H9 (cell line): ENCODE measurements around the gene VPS29. TPM values are rescaled to one million over a fixed set of nuclear protein-coding genes. Genes with fewer than 3 reads are reported as not detected.

ENCODE experiments used
- DNase-seq: peaks from one replicate; pipeline ENCODE4 v3.0.0-alpha.2; 2017
- H2AFZ ChIP-seq: one replicate; pipeline ENCODE4 v1.6.1; 2013; ENCODE audit warnings: mild to moderate bottlenecking, low read length, control low read depth, moderate library complexity
- H2AK5ac ChIP-seq: 2 replicates; pipeline ENCODE4 v1.6.1; 2013; ENCODE audit warnings: low read length, control low read depth, mixed read lengths; ENCODE audit not compliant: insufficient read length
- H2BK120ac ChIP-seq: one replicate; pipeline ENCODE4 v1.6.1; 2013; ENCODE audit warnings: low read depth, mild to moderate bottlenecking, low read length, control low read depth, inconsistent platforms; ENCODE audit not compliant: poor library complexity, severe bottlenecking
- H2BK12ac ChIP-seq: 2 replicates; pipeline ENCODE4 v1.6.1; 2013; ENCODE audit warnings: low read length, control low read depth, mixed read lengths, low read depth; ENCODE audit not compliant: insufficient read length
- H2BK15ac ChIP-seq: 2 replicates; pipeline ENCODE4 v1.6.1; 2013; ENCODE audit warnings: low read depth, low read length, control low read depth
- H2BK20ac ChIP-seq: one replicate; pipeline ENCODE4 v1.6.1; 2013; ENCODE audit warnings: low read depth, mild to moderate bottlenecking, low read length, control low read depth, inconsistent platforms; ENCODE audit not compliant: poor library complexity, severe bottlenecking
- H2BK5ac ChIP-seq: 2 replicates; pipeline ENCODE4 v1.6.1; 2013; ENCODE audit warnings: low read length, control low read depth, mixed read lengths; ENCODE audit not compliant: insufficient read length
- H3K14ac ChIP-seq: 2 replicates; pipeline ENCODE4 v1.6.1; 2013; ENCODE audit warnings: low read length, control low read depth; ENCODE audit not compliant: insufficient read depth
- H3K18ac ChIP-seq: 2 replicates; pipeline ENCODE4 v1.6.1; 2013; ENCODE audit warnings: low read depth, mild to moderate bottlenecking, mixed read lengths, low read length, control low read depth; ENCODE audit not compliant: insufficient read length
- H3K23ac ChIP-seq: 2 replicates; pipeline ENCODE4 v1.6.1; 2013; ENCODE audit warnings: low read length, control low read depth, mixed read lengths, low read depth; ENCODE audit not compliant: insufficient read length
- H3K23me2 ChIP-seq: 2 replicates; pipeline ENCODE4 v1.6.1; 2013; ENCODE audit warnings: low read depth, mild to moderate bottlenecking, mixed read lengths, low read length, control low read depth; ENCODE audit not compliant: insufficient read length, poor library complexity, severe bottlenecking
- H3K27ac ChIP-seq: 2 replicates; pipeline ENCODE4 v1.5.1; 2013; ENCODE audit warnings: low read length, control low read depth, mixed read lengths, low read depth; ENCODE audit not compliant: insufficient read length
- H3K27me3 ChIP-seq: 2 replicates; pipeline ENCODE4 v1.6.1; 2013; ENCODE audit warnings: low read length, control low read depth, inconsistent platforms; ENCODE audit not compliant: insufficient read depth
- H3K4ac ChIP-seq: 2 replicates; pipeline ENCODE4 v1.6.1; 2013; ENCODE audit warnings: low read depth, mild to moderate bottlenecking, control low read depth, inconsistent platforms, low read length, moderate library complexity
- H3K4me1 ChIP-seq: 2 replicates; pipeline ENCODE4 v1.6.1; 2013; ENCODE audit warnings: low read length, control low read depth, inconsistent platforms; ENCODE audit not compliant: insufficient read depth
- H3K4me2 ChIP-seq: 2 replicates; pipeline ENCODE4 v1.6.1; 2013; ENCODE audit warnings: low read length, control low read depth, mixed read lengths; ENCODE audit not compliant: insufficient read length, insufficient read depth
- H3K56ac ChIP-seq: 2 replicates; pipeline ENCODE4 v1.6.1; 2013; ENCODE audit warnings: low read depth, mild to moderate bottlenecking, mixed read lengths, low read length, control low read depth; ENCODE audit not compliant: insufficient read length
- H3K79me1 ChIP-seq: 2 replicates; pipeline ENCODE4 v1.6.1; 2013; ENCODE audit warnings: low read depth, mild to moderate bottlenecking, moderate library complexity, low read length, control low read depth, inconsistent platforms; ENCODE audit not compliant: insufficient read depth, poor library complexity, severe bottlenecking
- H3K79me2 ChIP-seq: 2 replicates; pipeline ENCODE4 v1.6.1; 2013; ENCODE audit warnings: low read length, control low read depth, inconsistent platforms; ENCODE audit not compliant: insufficient read depth
- H3K9ac ChIP-seq: 2 replicates; pipeline ENCODE4 v1.6.1; 2013; ENCODE audit warnings: low read length, control low read depth, mixed read lengths; ENCODE audit not compliant: insufficient read length; ENCODE audit errors: extremely low read depth
- H3K9me3 ChIP-seq: one replicate; pipeline ENCODE4 v1.6.1; 2013; ENCODE audit warnings: low read depth, low read length, inconsistent platforms; ENCODE audit not compliant: control insufficient read depth
- H3T11ph ChIP-seq: one replicate; pipeline ENCODE4 v1.6.1; 2013; ENCODE audit warnings: mild to moderate bottlenecking, low read length, control low read depth, inconsistent platforms
- H4K20me1 ChIP-seq: one replicate; pipeline ENCODE4 v1.6.1; 2013; ENCODE audit not compliant: control insufficient read depth, insufficient read length, insufficient read depth
- H4K5ac ChIP-seq: 2 replicates; pipeline ENCODE4 v1.6.1; 2013; ENCODE audit warnings: low read depth, mild to moderate bottlenecking, mixed read lengths, low read length, control low read depth; ENCODE audit not compliant: insufficient read length
- H4K8ac ChIP-seq: replicated peaks from 2 replicates; pipeline ENCODE4 v1.6.1; 2013; ENCODE audit warnings: low read length, control low read depth, mixed read lengths, low read depth; ENCODE audit not compliant: insufficient read length
- H4K91ac ChIP-seq: 2 replicates; pipeline ENCODE4 v1.6.1; 2013; ENCODE audit warnings: low read depth, mild to moderate bottlenecking, moderate library complexity, mixed read lengths, low read length, control low read depth; ENCODE audit not compliant: insufficient read length
- H3K27ac Mint-ChIP-seq, 3 experiments: 2 replicates in 2 of 3; 3 replicates in 1 of 3; pipeline ENCODE4 v1.8.0; 2020 to 2021; ENCODE audit warnings: mixed read lengths in 3 of 3, mild to moderate bottlenecking in 1 of 3, moderate library complexity in 1 of 3
- H3K27me3 Mint-ChIP-seq: 2 replicates; pipeline ENCODE4 v1.8.0; 2021; ENCODE audit warnings: low read depth, mild to moderate bottlenecking, moderate library complexity, mixed read lengths
- H3K36me3 Mint-ChIP-seq, 3 experiments: 2 replicates in 2 of 3; 3 replicates in 1 of 3; pipeline ENCODE4 v1.8.0; 2020 to 2021; ENCODE audit warnings: low read depth in 3 of 3, mixed read lengths in 3 of 3; ENCODE audit not compliant: insufficient read depth in 1 of 3
- H3K4me1 Mint-ChIP-seq, 2 experiments: 2 replicates each; pipeline ENCODE4 v1.8.0; 2020; ENCODE audit warnings: mixed read lengths in 2 of 2
- H3K4me3 Mint-ChIP-seq, 2 experiments: 2 replicates in 1 of 2; 3 replicates in 1 of 2; pipeline ENCODE4 v1.8.0; 2020 to 2021; ENCODE audit warnings: mild to moderate bottlenecking in 2 of 2, mixed read lengths in 2 of 2, moderate library complexity in 1 of 2
- H3K9me3 Mint-ChIP-seq, 2 experiments: 2 replicates in 1 of 2; 3 replicates in 1 of 2; pipeline ENCODE4 v1.8.0; 2020; ENCODE audit warnings: mild to moderate bottlenecking in 2 of 2, mixed read lengths in 2 of 2, moderate library complexity in 1 of 2
- WGBS: extraction: QIAGEN DNeasy Blood & Tissue Kit; methylation state at CpG from one replicate; pipeline ENCODE4 v1.1.7; 2013; ENCODE audit warnings: missing lambda C conversion rate, low lambda C conversion rate, mixed read lengths; ENCODE audit not compliant: insufficient read length; ENCODE audit errors: extremely low coverage; 5-methylcytosine and 5-hydroxymethylcytosine counted together
- long read RNA-seq: library from polyadenylated mRNA; unstranded; transcript quantifications from one replicate; pipeline ENCODE4 v2.0.0, GENCODE V29; 2020
- total RNA-seq: library from RNA; stranded (reverse); gene quantifications from 2 replicates; pipeline ENCODE4 v1.2.1, GENCODE V29; 2021
- TF ChIP-seq, protein P1 (sequence below): fragments of 200-600 bp; sonication (generic); conservative IDR thresholded peaks from 3 replicates; pipeline ENCODE4 v1.8.0; 2021; ENCODE audit warnings: antibody characterized with exemption, mild to moderate bottlenecking

Gene VPS29
- 77.6 and 81.5 TPM in 2 replicates for total RNA-seq
- long read RNA-seq, transcript VPS29-206 (4 exons, 1,523 nt): major isoform, 111 of 150 reads
- long read RNA-seq, partial matches to known transcripts: 2 of 150 reads
- long read RNA-seq, other reads (novel, unspliced or antisense): 36 of 150 reads

DNA sequence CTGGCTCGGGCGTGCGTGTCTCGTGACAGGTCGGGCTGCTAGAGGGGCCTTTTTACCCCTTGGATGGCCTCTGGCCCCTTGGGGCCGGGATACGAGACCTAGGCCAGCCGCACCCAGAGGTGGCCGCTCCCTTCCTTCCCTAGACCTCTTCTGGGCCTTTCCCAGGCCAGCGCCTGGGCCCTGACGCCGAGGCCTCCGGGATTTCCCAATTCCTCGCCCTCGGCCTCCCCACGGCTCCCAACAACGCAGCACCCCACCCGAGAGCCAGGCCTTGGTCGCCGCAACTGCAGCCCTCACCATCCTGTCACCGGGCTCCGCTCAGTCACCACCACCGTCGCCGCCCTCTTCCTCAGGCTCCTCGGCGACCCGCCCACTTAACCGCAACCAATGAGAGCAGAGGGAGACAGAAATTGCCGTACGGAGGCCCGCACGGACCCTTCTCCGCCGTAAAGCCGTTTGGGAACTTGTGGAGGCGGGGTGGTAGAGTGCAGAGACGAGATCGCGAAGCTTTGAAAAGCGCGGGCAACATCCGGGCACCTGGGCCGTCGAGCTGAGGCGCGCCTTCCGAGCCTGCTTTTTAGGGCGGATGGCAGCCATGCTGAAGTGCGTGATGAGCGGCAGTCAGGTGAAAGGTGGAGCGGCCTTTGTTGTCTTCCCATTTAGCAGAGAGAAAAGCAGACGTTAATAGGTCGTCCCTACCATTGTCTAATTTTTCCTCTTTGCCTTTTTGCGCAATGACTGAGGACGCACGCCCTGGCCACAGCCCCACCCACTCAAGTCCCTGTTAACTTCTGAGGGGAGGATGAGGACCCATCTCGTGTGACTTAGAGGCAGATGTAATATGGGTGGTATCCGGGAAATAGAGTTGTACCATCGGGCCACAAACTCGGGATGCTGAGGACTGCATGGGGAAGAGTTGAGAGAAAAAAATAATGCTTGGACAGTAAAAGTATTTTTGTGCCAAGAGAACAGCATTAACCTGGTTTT is at the start of gene VPS29, which contains the start of gene RAD9B:
VPS29 (minus strand) TSS at position 360 of the 987 bp plus-strand sequence; CDS start at position 300, 60 bp downstream.
RAD9B (plus strand) TSS at position 580 of the 987 bp plus-strand sequence; CDS start at position 587, 7 bp downstream.
- Mint-ChIP-seq H3K27me3 (peaks cover 17% of the 10 kb centered on the region), H3K9me3 (peaks cover 10 to 11% of the 10 kb centered on the region in 2 experiments), H3K4me3 (peak within 1 kb of the TSS; percentile 99), H3K36me3 (peaks cover 8 to 10% (median 10%) of the 10 kb centered on the region in 3 experiments), H3K27ac (peak within 1 kb of the TSS in 2 of 3 experiments; percentile 91 to 97; a peak in 6 of 7 replicates), H3K4me1 (peaks cover 4 to 5% of the 10 kb centered on the region in 2 experiments; a peak in 3 of 4 replicates)
- peaks cover 5% of the 10 kb centered on the region; the same call in 1 of the 2 replicates for H3K27me3 ChIP-seq
- H3T11ph ChIP-seq: no peak within 1 kb of the TSS
- no peak within 1 kb of the TSS for H3K56ac ChIP-seq
- no peak within 1 kb of the TSS for H2BK20ac ChIP-seq
- H4K20me1 ChIP-seq: no peaks in the 10 kb centered on the region
- no peak within 1 kb of the TSS for H2BK12ac ChIP-seq
- no peak within 1 kb of the TSS for H2BK15ac ChIP-seq
- H3K79me2 ChIP-seq: no peaks in the 10 kb centered on the region
- no peak within 1 kb of the TSS for H2BK5ac ChIP-seq
- no peaks in the 10 kb centered on the region for H3K23me2 ChIP-seq
- peak within 1 kb of the TSS; percentile 6 for H4K5ac ChIP-seq
- no peak within 1 kb of the TSS for H4K91ac ChIP-seq
- H3K27ac ChIP-seq: no peak within 1 kb of the TSS
- no peaks in the 10 kb centered on the region for H3K9me3 ChIP-seq
- H3K23ac ChIP-seq: no peak within 1 kb of the TSS
- no peaks in the 10 kb centered on the region for H3K4me1 ChIP-seq
- H3K79me1 ChIP-seq: no peaks in the 10 kb centered on the region
- no peak within 1 kb of the TSS for H2AFZ ChIP-seq
- H2AK5ac ChIP-seq: no peak within 1 kb of the TSS
- H3K9ac ChIP-seq: peak within 1 kb of the TSS; percentile 65
- H4K8ac ChIP-seq: no peak within 1 kb of the TSS
- TF ChIP-seq, protein P1, sequence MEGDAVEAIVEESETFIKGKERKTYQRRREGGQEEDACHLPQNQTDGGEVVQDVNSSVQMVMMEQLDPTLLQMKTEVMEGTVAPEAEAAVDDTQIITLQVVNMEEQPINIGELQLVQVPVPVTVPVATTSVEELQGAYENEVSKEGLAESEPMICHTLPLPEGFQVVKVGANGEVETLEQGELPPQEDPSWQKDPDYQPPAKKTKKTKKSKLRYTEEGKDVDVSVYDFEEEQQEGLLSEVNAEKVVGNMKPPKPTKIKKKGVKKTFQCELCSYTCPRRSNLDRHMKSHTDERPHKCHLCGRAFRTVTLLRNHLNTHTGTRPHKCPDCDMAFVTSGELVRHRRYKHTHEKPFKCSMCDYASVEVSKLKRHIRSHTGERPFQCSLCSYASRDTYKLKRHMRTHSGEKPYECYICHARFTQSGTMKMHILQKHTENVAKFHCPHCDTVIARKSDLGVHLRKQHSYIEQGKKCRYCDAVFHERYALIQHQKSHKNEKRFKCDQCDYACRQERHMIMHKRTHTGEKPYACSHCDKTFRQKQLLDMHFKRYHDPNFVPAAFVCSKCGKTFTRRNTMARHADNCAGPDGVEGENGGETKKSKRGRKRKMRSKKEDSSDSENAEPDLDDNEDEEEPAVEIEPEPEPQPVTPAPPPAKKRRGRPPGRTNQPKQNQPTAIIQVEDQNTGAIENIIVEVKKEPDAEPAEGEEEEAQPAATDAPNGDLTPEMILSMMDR: no peak
- DNase-seq: peak; percentile 99
- H2BK120ac ChIP-seq: no peak within 1 kb of the TSS
- peak within 1 kb of the TSS; percentile 67 for H3K18ac ChIP-seq
- peak within 1 kb of the TSS; percentile 70; the same call in 1 of the 2 replicates for H3K14ac ChIP-seq
- H3K4me2 ChIP-seq: peak within 1 kb of the TSS; percentile 60
- no CpG with 5 or more reads among the region's 61 CpGs for WGBS
- no peak within 1 kb of the TSS for H3K4ac ChIP-seq
